Measurements from ENCODE around the gene DENND10. TPM values are rescaled to one million over a fixed set of nuclear protein-coding genes. Genes with fewer than 3 reads are reported as not detected.
"Not testable (repeated sequence)": the region's sequence is repeated elsewhere in the genome, so short reads cannot be mapped to it uniquely, and the experiment has no call there.

The DENND10 gene
- total RNA-seq, 2 experiments from 2014 or later, result 52.4 to 57.1 TPM

DNA sequence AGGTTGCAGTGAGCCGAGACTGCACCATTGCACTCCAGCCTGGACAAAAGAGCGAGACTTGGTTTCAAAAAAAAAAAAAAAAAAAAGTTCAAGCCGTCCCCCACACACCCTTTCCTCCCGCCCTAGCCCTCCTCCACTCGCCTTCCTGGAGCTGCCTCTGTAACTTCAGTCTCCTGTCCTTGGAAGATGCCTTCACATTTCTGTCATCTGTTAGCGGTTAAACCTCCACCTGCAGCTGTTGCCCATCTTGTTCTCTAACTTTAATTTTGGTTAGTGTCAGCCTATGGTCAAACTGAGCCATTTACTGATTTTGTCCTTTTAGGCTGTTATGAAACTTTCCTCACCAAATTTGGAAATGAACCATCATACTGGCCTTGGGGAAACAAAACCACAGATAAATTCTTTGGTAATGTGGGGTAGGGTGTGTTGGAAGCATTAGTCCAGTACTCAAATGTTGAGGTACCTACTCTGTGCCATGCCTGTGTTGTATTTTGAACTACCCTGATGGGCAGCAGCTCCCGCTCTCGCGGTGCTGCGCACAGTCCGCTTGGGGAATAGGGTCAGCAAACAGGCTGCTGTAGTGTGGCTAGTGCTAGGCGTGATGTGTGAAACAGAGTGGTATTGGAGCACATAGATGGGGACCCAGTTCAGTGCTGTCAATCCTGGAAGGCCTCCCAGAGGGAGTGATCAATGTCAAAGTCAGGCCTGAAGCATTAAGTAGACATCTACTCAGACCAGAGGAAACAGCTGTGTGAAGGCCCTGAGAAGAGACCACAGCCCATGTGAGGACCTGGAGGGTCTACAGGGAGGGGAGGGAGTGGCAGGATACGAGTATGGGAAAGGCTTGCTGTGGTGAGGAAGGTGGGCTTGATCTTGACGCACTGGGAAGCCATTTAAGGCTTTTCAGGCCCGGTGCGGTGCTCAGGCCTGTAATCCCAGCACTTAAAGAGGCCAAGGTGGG, 34.7 kb downstream of the DENND10 start:
- Mint-ChIP-seq H3K4me3 (no peak overlapping the region), H3K27me3 (no peaks in the 10 kb centered on the region), H3K4me1 (peaks cover 34% of the 10 kb centered on the region), H3K9me3 (no peaks in the 10 kb centered on the region), H3K36me3 (ENCODE audit: low read depth) (peaks cover 51% of the 10 kb centered on the region), H3K27ac (peak overlapping the region; percentile 13)
- ChIA-PET POLR2A (interaction anchor here (0.7 to 2.3 kb wide), 4 partner anchors 9 to 61 kb away, joined by 3 to 8 read pairs (median 4); partner anchors contain the start of gene SFXN4), CTCF (interaction anchor here (0.6 kb wide), 1 partner anchor 35 kb away, joined by 3 read pairs; no protein-coding TSS in a partner anchor)
- no peak for DNase-seq

DNA sequence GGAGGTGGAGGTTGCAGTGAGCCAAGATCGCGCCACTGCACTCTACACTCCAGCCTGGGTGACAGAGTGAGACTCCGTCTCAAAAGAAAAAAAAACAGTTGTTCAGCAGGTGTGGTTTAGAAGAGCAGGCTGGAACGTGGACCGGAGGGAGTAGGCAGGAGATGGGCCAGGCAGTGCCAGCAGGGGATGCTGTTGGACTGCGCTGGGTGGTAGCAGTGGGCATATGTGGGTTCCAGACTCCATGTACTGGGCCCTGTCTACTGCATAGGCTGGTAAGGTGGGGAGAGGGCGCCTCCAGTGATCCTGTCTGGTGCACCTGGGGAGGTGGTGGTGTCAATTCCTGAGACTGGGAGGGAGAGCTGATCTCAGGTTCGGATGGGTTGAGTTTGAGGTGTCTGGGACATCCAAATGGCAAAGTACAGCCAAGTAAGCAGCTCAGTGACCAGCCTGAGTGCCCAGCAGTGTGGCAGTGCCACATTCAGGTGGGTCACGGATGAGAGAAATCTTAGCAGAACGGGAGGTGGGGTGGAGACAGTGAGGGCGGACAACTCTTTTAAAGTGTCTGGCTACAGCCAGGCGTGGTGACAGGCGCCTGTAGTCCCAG, 35.7 kb downstream of the DENND10 start:
- POLR2A ChIA-PET, result interaction anchor here (0.6 to 2.3 kb wide), 4 partner anchors 10 to 700 kb away, joined by 3 to 8 read pairs (median 4); partner anchors contain the start of gene SFXN4
- no peak overlapping the region for H3K4me3 Mint-ChIP-seq

DNA sequence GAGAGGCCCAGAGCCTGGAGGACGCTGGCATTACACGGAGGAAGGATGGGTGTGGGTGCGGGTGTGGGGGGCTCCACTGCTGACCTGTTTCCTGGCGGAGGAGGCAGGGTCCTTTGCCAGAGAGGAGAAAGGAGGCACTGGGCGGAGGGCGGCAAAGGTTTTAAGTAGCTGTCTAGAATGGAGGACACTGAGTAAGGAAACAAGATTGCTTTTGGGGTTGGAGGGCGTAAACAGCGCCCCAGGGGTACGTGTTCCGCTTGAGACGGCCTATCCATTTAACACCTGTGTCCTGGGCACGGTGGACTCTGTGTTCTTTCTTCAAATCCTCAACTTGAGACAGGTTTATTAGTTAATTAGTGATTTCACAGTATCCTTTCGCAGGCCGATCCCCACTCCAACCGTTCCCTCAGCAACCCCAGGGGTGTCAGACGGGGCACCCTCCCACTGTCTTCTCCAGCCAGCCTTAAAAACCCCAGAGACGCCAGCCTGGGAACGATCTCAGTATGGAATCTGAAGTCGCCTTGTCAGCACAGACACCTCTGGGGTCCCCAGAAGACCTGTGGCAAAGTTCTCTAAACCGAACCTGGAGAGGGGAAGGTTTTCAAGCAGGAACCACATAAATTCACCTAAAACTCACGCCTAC, 36.8 kb downstream of the DENND10 start:
- Mint-ChIP-seq H3K9me3 (no peaks in the 10 kb centered on the region), H3K27me3 (no peaks in the 10 kb centered on the region), H3K27ac (no peak overlapping the region), H3K4me3 (no peak overlapping the region), H3K36me3 (ENCODE audit: low read depth) (peaks cover 41% of the 10 kb centered on the region), H3K4me1 (peaks cover 16% of the 10 kb centered on the region)
- DNase-seq, result no peak
- CTCF ChIA-PET, result no interaction called here
- POLR2A ChIA-PET, result no interaction called here

More for the DNA sequence above, 35.7 kb downstream of the DENND10 start:
- DNase-seq, result peak; percentile 58
- Mint-ChIP-seq H3K27me3 (no peaks in the 10 kb centered on the region), H3K36me3 (ENCODE audit: low read depth) (peaks cover 48% of the 10 kb centered on the region), H3K4me1 (peaks cover 26% of the 10 kb centered on the region), H3K27ac (peak overlapping the region; percentile 13), H3K9me3 (no peaks in the 10 kb centered on the region)
- CTCF ChIA-PET, result interaction anchor here (0.6 kb wide), 1 partner anchor 34 kb away, joined by 3 read pairs; no protein-coding TSS in a partner anchor

DNA sequence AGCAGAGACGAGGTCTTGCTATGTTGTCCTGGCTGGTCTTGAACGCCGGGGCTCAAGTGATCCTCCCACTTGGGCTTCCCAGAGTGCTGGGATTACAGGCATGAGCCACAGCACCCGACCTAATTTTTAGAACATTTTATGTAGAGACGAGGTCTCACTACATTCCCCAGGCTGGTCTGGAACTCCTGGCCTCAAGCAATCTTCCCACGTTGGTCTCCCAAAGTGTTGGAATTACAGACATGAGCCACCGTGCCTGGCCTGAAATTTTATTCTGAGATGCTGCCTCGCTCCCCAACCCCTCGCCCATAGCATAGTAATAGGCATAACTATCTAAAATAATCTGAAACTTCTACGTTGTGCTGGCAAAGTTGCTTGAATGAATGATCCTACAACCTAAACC, 39.7 kb downstream of the DENND10 start:
- Mint-ChIP-seq H3K36me3 (ENCODE audit: low read depth) (peaks cover 43% of the 10 kb centered on the region), H3K4me3 (no peak overlapping the region), H3K27me3 (no peaks in the 10 kb centered on the region), H3K9me3 (no peaks in the 10 kb centered on the region), H3K27ac (peak overlapping the region; percentile 38), H3K4me1 (peaks cover 9% of the 10 kb centered on the region)
- POLR2A ChIA-PET, result interaction anchor here (2.6 kb wide), 1 partner anchor 12 kb away, joined by 9 read pairs; no protein-coding TSS in a partner anchor
- DNase-seq, result no peak
- CTCF ChIA-PET, result no interaction called here

DNA sequence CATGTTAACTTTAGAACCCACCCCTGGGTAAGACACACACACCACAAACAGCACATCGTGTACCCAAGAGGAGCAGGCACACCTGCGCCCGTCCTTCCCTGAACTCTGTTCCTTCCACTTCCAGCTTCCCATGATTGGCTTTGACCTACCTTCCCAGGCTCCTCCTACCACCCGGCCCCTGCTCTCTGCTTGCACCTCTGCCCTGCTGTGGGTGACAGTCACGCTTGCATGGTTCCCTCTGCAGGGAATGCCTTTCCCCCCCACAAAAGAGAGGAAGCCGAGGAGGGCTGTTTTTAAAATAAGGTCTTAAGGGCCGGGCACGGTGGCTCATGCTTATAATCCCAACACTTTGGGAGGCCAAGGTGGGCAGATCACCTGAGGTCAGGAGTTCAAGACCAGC, 45.2 kb downstream of the DENND10 start:
- no peak for DNase-seq
- Mint-ChIP-seq H3K27ac (no peak overlapping the region), H3K4me3 (no peak overlapping the region), H3K27me3 (no peaks in the 10 kb centered on the region), H3K9me3 (no peaks in the 10 kb centered on the region), H3K36me3 (ENCODE audit: low read depth) (peaks cover 46% of the 10 kb centered on the region), H3K4me1 (no peaks in the 10 kb centered on the region)
- CTCF ChIA-PET, result no interaction called here
- POLR2A ChIA-PET, result interaction anchor here (1.0 kb wide), 1 partner anchor 16 kb away, joined by 3 read pairs; no protein-coding TSS in a partner anchor

DNA sequence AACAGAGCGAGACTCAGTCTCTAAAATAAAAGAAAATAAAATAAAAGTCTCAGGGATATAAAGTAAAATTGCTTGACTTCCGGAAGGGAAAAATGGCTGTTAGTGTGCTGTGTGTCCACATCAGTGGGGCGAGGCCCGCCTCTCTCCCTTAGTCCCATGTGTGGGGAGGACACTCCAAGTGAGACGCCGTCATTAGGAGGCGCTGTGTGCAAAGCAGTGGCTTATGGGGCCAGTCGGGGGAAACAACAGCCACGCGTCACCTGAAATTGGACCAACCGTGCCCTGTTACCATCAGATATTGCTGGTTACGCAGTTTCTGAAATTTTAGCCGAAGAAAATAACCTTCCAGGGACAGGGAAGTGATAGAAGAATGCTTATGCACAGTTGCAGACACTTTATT, 45.8 kb downstream of the DENND10 start:
- no peak for DNase-seq
- H3K36me3 Mint-ChIP-seq (ENCODE audit: low read depth), result peaks cover 51% of the 10 kb centered on the region
- no peaks in the 10 kb centered on the region for H3K27me3 Mint-ChIP-seq
- CTCF ChIA-PET, result no interaction called here
- H3K4me3 Mint-ChIP-seq, result no peak overlapping the region
- POLR2A ChIA-PET, result no interaction called here
- H3K27ac Mint-ChIP-seq, result no peak overlapping the region
- no peaks in the 10 kb centered on the region for H3K4me1 Mint-ChIP-seq
- no peaks in the 10 kb centered on the region for H3K9me3 Mint-ChIP-seq

DNA sequence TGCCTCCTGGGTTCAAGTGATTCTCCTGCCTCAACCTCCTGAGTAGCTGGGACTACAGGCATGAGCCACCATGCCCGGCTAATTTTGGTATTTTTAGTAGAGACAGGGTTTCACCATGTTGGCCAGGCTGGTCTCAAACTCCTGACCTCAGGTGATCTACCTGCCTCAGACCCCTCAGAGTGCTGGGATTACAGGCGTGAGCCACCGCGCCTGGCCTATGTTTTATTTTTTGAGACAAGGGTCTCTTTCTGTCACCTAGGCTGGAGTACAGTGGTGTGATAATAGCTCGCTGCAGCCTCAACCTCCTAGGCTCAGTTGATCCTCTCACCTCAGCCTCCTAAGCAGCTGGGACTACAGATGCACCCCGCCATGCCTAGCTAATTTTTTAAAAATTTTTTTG, 47.7 kb downstream of the DENND10 start:
- POLR2A ChIA-PET, result interaction anchor here (4.1 kb wide), 1 partner anchor 13 kb away, joined by 11 read pairs; the partner anchor contains the start of gene SFXN4
- CTCF ChIA-PET, H3K27me3 Mint-ChIP-seq, DNase-seq, H3K4me3 Mint-ChIP-seq, H3K4me1 Mint-ChIP-seq, H3K27ac Mint-ChIP-seq, H3K9me3 Mint-ChIP-seq: not testable (repeated sequence)
- peaks cover 60% of the 10 kb centered on the region for H3K36me3 Mint-ChIP-seq (ENCODE audit: low read depth)

DNA sequence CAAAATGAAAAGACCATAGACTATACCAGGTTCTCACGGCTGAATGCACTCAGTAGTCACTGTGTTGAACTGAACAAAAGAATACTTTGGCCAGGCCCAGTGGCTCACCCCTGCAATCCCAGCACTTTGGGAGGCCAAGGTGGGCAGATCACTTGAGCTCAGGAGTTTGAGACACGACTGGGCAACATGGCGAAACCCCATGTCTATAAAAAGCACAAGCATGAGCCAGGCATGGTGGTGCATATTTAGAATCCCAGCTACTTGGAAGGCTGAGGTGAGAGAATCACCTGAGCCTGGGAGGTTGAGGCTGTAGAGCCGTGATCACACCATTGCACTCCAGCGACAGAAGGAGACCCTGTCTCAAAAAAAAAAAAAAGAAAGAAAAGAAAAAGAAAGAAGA, 49.1 kb downstream of the DENND10 start:
- H3K4me3 Mint-ChIP-seq, result no peak overlapping the region
- no peaks in the 10 kb centered on the region for H3K27me3 Mint-ChIP-seq
- no peak for DNase-seq
- H3K36me3 Mint-ChIP-seq (ENCODE audit: low read depth), result peaks cover 61% of the 10 kb centered on the region
- H3K9me3 Mint-ChIP-seq, result no peaks in the 10 kb centered on the region
- H3K4me1 Mint-ChIP-seq, result peaks cover 2% of the 10 kb centered on the region
- POLR2A ChIA-PET, result interaction anchor here (0.8 to 4.1 kb wide), 3 partner anchors 12 to 121 kb away, joined by 3 to 11 read pairs (median 4); partner anchors contain the start of genes EIF3A and SFXN4
- H3K27ac Mint-ChIP-seq, result no peak overlapping the region
- CTCF ChIA-PET, result interaction anchor here (1.0 kb wide), 1 partner anchor 45 kb away, joined by 3 read pairs; no protein-coding TSS in a partner anchor

DNA sequence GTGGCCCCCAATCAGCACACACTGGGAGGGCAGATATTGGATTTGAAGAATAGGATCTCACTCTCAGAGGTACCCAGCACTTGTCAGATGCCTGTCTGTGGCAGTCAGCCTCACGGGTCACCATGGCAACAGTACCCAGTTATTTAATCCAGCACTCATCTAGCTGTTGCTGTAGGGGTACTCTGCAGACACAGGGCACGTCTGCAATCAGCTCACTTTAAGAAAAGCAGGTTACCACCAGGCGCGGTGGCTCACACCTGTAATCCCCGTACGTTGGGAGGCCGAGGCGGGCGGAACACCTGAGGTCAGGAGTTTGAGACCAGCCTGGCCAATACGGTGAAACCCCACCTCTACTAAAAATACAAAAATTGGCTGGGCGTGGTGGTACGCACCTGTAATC, 49.7 kb downstream of the DENND10 start:
- H3K27me3 Mint-ChIP-seq, result no peaks in the 10 kb centered on the region
- CTCF ChIA-PET, result no interaction called here

DNA sequence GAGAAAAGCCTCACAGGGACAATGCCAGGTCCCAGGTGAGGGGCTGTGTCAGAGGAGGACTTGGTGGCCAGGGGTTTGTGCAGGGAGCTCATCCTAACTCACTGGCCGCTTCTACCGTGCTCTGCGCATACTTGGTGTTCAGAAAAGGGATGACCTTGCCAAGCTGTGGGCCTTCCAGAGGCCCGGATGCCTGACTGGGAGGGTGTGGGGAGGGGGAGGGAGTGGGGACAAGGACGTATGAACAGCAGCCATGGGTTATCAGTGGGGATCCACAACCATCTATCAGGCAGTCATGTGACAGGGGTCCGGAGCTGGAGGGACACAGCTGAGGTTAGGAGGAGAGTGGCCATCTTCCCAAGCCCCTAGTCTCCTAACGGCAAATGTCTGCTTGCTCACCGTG, 55.4 kb downstream of the DENND10 start:
- CTCF ChIA-PET, result no interaction called here
- POLR2A ChIA-PET, result interaction anchor here (0.9 kb wide), 1 partner anchor 61 kb away, joined by 4 read pairs; no protein-coding TSS in a partner anchor
- Mint-ChIP-seq H3K27me3 (no peaks in the 10 kb centered on the region), H3K9me3 (no peaks in the 10 kb centered on the region), H3K27ac (no peak overlapping the region), H3K4me1 (peaks cover 22% of the 10 kb centered on the region), H3K36me3 (ENCODE audit: low read depth) (peaks cover 36% of the 10 kb centered on the region), H3K4me3 (no peak overlapping the region)
- no peak for DNase-seq

More for the DNA sequence above, 49.7 kb downstream of the DENND10 start:
- Mint-ChIP-seq H3K27ac (no peak overlapping the region), H3K36me3 (ENCODE audit: low read depth) (peaks cover 62% of the 10 kb centered on the region), H3K4me1 (peaks cover 2% of the 10 kb centered on the region), H3K9me3 (no peaks in the 10 kb centered on the region), H3K4me3 (no peak overlapping the region)
- POLR2A ChIA-PET, result interaction anchor here (4.1 kb wide), 1 partner anchor 11 kb away, joined by 11 read pairs; the partner anchor contains the start of gene SFXN4
- no peak for DNase-seq

DNA sequence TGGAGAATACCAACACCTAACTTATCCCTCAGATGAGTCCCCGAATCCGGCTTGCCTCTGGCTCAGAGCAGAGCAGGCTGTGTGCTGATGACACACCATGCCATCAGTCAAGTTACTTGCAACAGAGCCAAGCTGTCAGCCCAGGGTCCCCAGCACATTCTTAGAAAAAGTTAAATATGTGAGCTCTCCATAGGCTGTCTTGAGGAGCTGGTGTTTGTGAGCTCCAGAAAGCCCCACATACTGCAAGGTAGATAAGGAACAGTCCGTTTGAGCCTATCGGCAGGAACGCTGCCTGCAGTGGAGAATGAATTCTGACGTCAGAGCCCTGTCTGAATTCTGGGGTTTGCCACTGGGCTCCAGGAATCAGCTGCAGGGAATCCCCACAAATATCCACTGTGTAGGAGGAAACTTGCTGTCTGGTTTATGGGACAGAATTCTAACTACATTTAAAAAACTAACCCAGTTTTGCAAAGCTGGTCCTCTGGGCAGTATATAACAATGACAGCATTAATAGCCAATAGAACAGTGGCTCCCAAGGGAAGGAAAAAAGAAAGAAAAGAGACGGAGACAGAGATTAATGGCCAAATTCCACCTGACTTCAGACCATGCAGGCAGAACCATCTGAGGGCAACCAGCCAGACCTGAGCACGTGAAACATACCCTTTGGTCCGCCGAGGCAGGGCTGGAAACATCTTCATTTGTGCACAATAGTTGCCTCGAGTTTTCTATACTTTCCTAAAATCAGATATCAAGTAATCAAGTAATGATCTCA, 58.0 kb downstream of the DENND10 start:
- no peak for DNase-seq
- Mint-ChIP-seq H3K36me3 (ENCODE audit: low read depth) (peaks cover 19% of the 10 kb centered on the region), H3K27me3 (no peaks in the 10 kb centered on the region), H3K9me3 (no peaks in the 10 kb centered on the region), H3K27ac (no peak overlapping the region), H3K4me1 (peaks cover 39% of the 10 kb centered on the region), H3K4me3 (no peak overlapping the region)
- ChIA-PET POLR2A (interaction anchor here (0.7 to 2.5 kb wide), 2 partner anchors 30 to 58 kb away, joined by 3 to 15 read pairs; partner anchors contain the start of gene DENND10), CTCF (interaction anchor here (0.7 kb wide), 1 partner anchor 212 kb away, joined by 3 read pairs; no protein-coding TSS in a partner anchor)
